Tibial artery (tissue), 4 donors: Measurements from ENCODE around the gene FNTB.

Experiments used
- DNase-seq, 2 donors: peaks; one replicate each; pipeline ENCODE4 v3.0.0-alpha.2; 2019
- H3K27ac ChIP-seq, 2 donors: fragments of 200-600 bp; sonication (generic) in 1 of 2; 1 replicate in 1 of 2; 2 replicates in 1 of 2; pipeline ENCODE4 v1.5.1; 2018 to 2019; ENCODE audit warnings: mild to moderate bottlenecking in 1 of 2
- H3K27me3 ChIP-seq, 2 donors: fragments of 200-600 bp; sonication (generic) in 1 of 2; one replicate each; pipeline versions ENCODE4 v1.5.1 to v1.6.0; 2016 to 2019
- H3K36me3 ChIP-seq, 3 donors: fragments of 200-600 bp; sonication (generic) in 2 of 3; one replicate each; pipeline ENCODE4 v1.5.1; 2016 to 2019; ENCODE audit warnings: mild to moderate bottlenecking in 2 of 3
- H3K4me1 ChIP-seq, 4 donors: fragments of 200-600 bp; sonication (generic) in 2 of 4; 1 replicate in 3 of 4; 2 replicates in 1 of 4; pipeline ENCODE4 v1.5.1; 2016 to 2019
- H3K4me3 ChIP-seq, 2 donors: fragments of 200-600 bp; sonication (generic) in 1 of 2; 1 replicate in 1 of 2; 2 replicates in 1 of 2; pipeline ENCODE4 v1.5.1; 2018 to 2019; ENCODE audit warnings: mild to moderate bottlenecking in 2 of 2
- H3K9me3 ChIP-seq, 3 donors: fragments of 200-600 bp; sonication (generic) in 1 of 3; one replicate each; pipeline ENCODE4 v1.5.1; 2016 to 2019
- CTCF ChIP-seq, 2 experiments: fragments of 200-600 bp in 1 of 2; fragments of 450-650 bp in 1 of 2; IDR thresholded peaks; one replicate each; pipeline ENCODE4 v1.5.1; 2017 to 2019; ENCODE audit warnings: antibody characterized with exemption in 2 of 2, mild to moderate bottlenecking in 1 of 2, moderate library complexity in 1 of 2
- intact Hi-C: fragments of 100-400 bp; cut with DNase I; formaldehyde crosslinking; loops from one replicate; pipeline ENCODE4 v1.15.0; 2023; ENCODE audit warnings: low total_unique reads

Gene FNTB

GRCh38 chr14:64968651-64969050, 18.0 kb upstream of the FNTB start:
- no peak for TF ChIP-seq CTCF (IDR thresholded peaks at IDR 0.05)
- Histone ChIP-seq H3K27me3 (no peaks in the 10 kb centered on the region), H3K4me3 (no peak overlapping the region), H3K9me3 (no peaks in the 10 kb centered on the region), H3K27ac (no peak overlapping the region), H3K36me3 (peaks cover 0 to 5% (median 0%) of the 10 kb centered on the region in 3 donors), H3K4me1 (peaks cover 0 to 21% (median 15%) of the 10 kb centered on the region in 4 donors)
- DNase-seq, result no peak
- intact Hi-C loops, result no loop called here

- intact Hi-C loops, result no loop called here
- no peaks in the 10 kb centered on the region for H3K27me3 ChIP-seq
- DNase-seq, result no peak
- no peak overlapping the region for H3K27ac ChIP-seq
- no peak overlapping the region for H3K4me3 ChIP-seq
- no peaks in the 10 kb centered on the region for H3K9me3 ChIP-seq
- H3K36me3 ChIP-seq, result peaks cover 0 to 5% (median 0%) of the 10 kb centered on the region in 3 donors
- no peak for TF ChIP-seq CTCF (IDR thresholded peaks at IDR 0.05)
- peaks cover 0 to 21% (median 15%) of the 10 kb centered on the region in 4 donors for H3K4me1 ChIP-seq
These were observed 16.7 kb upstream of the FNTB start for GRCh38 chr14:64970041-64970440.

- H3K27ac ChIP-seq, result peak overlapping the region in 1 of 2 donors; percentile 24
- no peak for DNase-seq
- intact Hi-C loops, result no loop called here
- no peaks in the 10 kb centered on the region for H3K27me3 ChIP-seq
- peaks cover 0 to 21% (median 15%) of the 10 kb centered on the region in 4 donors for H3K4me1 ChIP-seq
- no peak for TF ChIP-seq CTCF (IDR thresholded peaks at IDR 0.05)
- H3K4me3 ChIP-seq, result peak overlapping the region; percentile 61 to 64
- H3K36me3 ChIP-seq, result no peaks in the 10 kb centered on the region
- H3K9me3 ChIP-seq, result no peaks in the 10 kb centered on the region
These were observed 15.8 kb upstream of the FNTB start for GRCh38 chr14:64970776-64971477.

GRCh38 chr14:64971491-64971942, 15.2 kb upstream of the FNTB start:
- peak in 1 of 2 donors; percentile 66 for DNase-seq
- intact Hi-C loops, result no loop called here
- Histone ChIP-seq H3K9me3 (no peaks in the 10 kb centered on the region), H3K36me3 (no peaks in the 10 kb centered on the region), H3K4me3 (peak overlapping the region; percentile 61 to 64), H3K27me3 (no peaks in the 10 kb centered on the region), H3K4me1 (peaks cover 0 to 21% (median 15%) of the 10 kb centered on the region in 4 donors), H3K27ac (peak overlapping the region; percentile 24 to 47)
- no peak for TF ChIP-seq CTCF (IDR thresholded peaks at IDR 0.05)

- H3K4me3 ChIP-seq, result peak within 1 kb of the TSS; percentile 61 to 64
- intact Hi-C loops, result no loop called here
- DNase-seq, result peak in 1 of 2 donors; percentile 65
- H3K27me3 ChIP-seq, result no peaks in the 10 kb centered on the region
- peaks cover 0 to 21% (median 15%) of the 10 kb centered on the region in 4 donors for H3K4me1 ChIP-seq
- TF ChIP-seq CTCF (IDR thresholded peaks at IDR 0.05), result no peak
- H3K36me3 ChIP-seq, result no peaks in the 10 kb centered on the region
- peak within 1 kb of the TSS; percentile 24 to 47 for H3K27ac ChIP-seq
- H3K9me3 ChIP-seq, result no peaks in the 10 kb centered on the region
These were observed 14.5 kb upstream of the FNTB start, which contains the start of gene RAB15 for GRCh38 chr14:64971943-64972791. Gene RAB15, minus strand, starts transcription at chr14:64972336. Its CDS starts 260 bp downstream, at chr14:64972076.
